BJ (cell line): Measurements from ENCODE around the gene PRDM16. TPM values are rescaled to one million over a fixed set of nuclear protein-coding genes. Genes with fewer than 3 reads are reported as not detected.

Source experiments
- CTCF ChIA-PET: fragments of 350-600 bp; formaldehyde crosslinking; extraction: SDS; loops from one replicate; lab custom pipeline; 2021; ENCODE audit warnings: antibody characterized with exemption, inconsistent platforms; lab: Yijun Ruan, JAX
- POLR2A ChIA-PET: fragments of 300-600 bp; sonication (Branson Sonifier 250); formaldehyde crosslinking; extraction: SDS; loops from one replicate; lab custom pipeline; 2021; ENCODE audit warnings: antibody characterized with exemption; lab: Charles Lee
- DNase-seq: peaks from one replicate; pipeline ENCODE4 v3.0.0-alpha.2; 2011; ENCODE audit warnings: low read depth
- H3K27me3 ChIP-seq: 2 replicates; pipeline ENCODE4 v1.6.0; 2011; ENCODE audit warnings: low read length; ENCODE audit not compliant: control insufficient read depth, insufficient read depth
- H3K36me3 ChIP-seq: 2 replicates; pipeline ENCODE4 v1.5.1; 2011; ENCODE audit warnings: low read length; ENCODE audit not compliant: control insufficient read depth, insufficient read depth
- H3K4me3 ChIP-seq: 2 replicates; pipeline ENCODE4 v1.5.1; 2011; ENCODE audit warnings: low read depth, mild to moderate bottlenecking, control low read depth, low read length
- CTCF ChIP-seq: IDR thresholded peaks from 2 replicates; pipeline ENCODE4 v1.5.1; 2011; ENCODE audit warnings: low read depth, mild to moderate bottlenecking, control low read depth, inconsistent platforms, low read length, moderate library complexity; ENCODE audit not compliant: insufficient read depth
- polyA plus RNA-seq: library from polyadenylated mRNA; depleted of rRNA; stranded (reverse); fragments of >200 nt; gene quantifications from 2 replicates; pipeline ENCODE4 v1.2.3, GENCODE V29; 2011

PRDM16 gene
- polyA plus RNA-seq, 1 experiment, result 0.02 TPM

GRCh38 chr1:3453203-3453761, 384.3 kb downstream of the PRDM16 start:
- POLR2A ChIA-PET, result interaction anchor here (0.6 kb wide), 2 partner anchors 166 to 280 kb away, joined by 3 read pairs; no protein-coding TSS in a partner anchor
- H3K4me3 ChIP-seq, result no peak overlapping the region
- CTCF ChIA-PET, result interaction anchor here (0.6 to 4.9 kb wide), 55 partner anchors 9 to 1057 kb away, joined by 3 to 147 read pairs (median 5); partner anchors contain the start of genes LRRC47, TPRG1L and WRAP73
- H3K27me3 ChIP-seq, result peaks cover 5% of the 10 kb centered on the region
- H3K36me3 ChIP-seq, result no peaks in the 10 kb centered on the region
- peak; percentile 93 for TF ChIP-seq CTCF
- DNase-seq, result no peak

- ChIA-PET CTCF (interaction anchor here (0.7 to 4.9 kb wide), 31 partner anchors 8 to 350 kb away, joined by 3 to 147 read pairs (median 7); partner anchors contain the start of genes LRRC47 and TPRG1L), POLR2A (no interaction called here)
- no peak for DNase-seq
- Histone ChIP-seq H3K36me3 (no peaks in the 10 kb centered on the region), H3K27me3 (peaks cover 5% of the 10 kb centered on the region), H3K4me3 (peak within 1 kb of the TSS; percentile 27)
- peak; percentile 41 for TF ChIP-seq CTCF
Measured at GRCh38 chr1:3453891-3454810, 385.1 kb downstream of the PRDM16 start, which contains the start of gene ARHGEF16. Gene ARHGEF16, plus strand, starts transcription at chr1:3454665. Its CDS starts 8,420 bp downstream, at chr1:3463085.

GRCh38 chr1:3454811-3455618, 386.0 kb downstream of the PRDM16 start:
- no peaks in the 10 kb centered on the region for H3K36me3 ChIP-seq
- CTCF ChIA-PET, result interaction anchor here (0.7 to 4.9 kb wide), 5 partner anchors 9 to 343 kb away, joined by 4 to 72 read pairs (median 6); no protein-coding TSS in a partner anchor
- H3K4me3 ChIP-seq, result peak overlapping the region; percentile 27
- no peak for TF ChIP-seq CTCF
- no peak for DNase-seq
- peaks cover 3% of the 10 kb centered on the region for H3K27me3 ChIP-seq
- POLR2A ChIA-PET, result no interaction called here

GRCh38 chr1:3455670-3456448, 386.9 kb downstream of the PRDM16 start:
- no peak for TF ChIP-seq CTCF
- Histone ChIP-seq H3K4me3 (no peak overlapping the region), H3K27me3 (peaks cover 3% of the 10 kb centered on the region), H3K36me3 (no peaks in the 10 kb centered on the region)
- ChIA-PET CTCF (interaction anchor here (1.1 to 4.9 kb wide), 4 partner anchors 8 to 164 kb away, joined by 4 to 72 read pairs (median 6); no protein-coding TSS in a partner anchor), POLR2A (no interaction called here)
- DNase-seq, result no peak
